ENCODE measurements around the gene TMEM208.

Gene TMEM208

GRCh38 chr16:67226804-67227566 lies at the start of gene TMEM208:
TMEM208 (plus strand) TSS chr16:67227130; CDS start chr16:67227219, 89 bp downstream.
- DNase-seq = peak; percentile 91 to 96

DNA sequence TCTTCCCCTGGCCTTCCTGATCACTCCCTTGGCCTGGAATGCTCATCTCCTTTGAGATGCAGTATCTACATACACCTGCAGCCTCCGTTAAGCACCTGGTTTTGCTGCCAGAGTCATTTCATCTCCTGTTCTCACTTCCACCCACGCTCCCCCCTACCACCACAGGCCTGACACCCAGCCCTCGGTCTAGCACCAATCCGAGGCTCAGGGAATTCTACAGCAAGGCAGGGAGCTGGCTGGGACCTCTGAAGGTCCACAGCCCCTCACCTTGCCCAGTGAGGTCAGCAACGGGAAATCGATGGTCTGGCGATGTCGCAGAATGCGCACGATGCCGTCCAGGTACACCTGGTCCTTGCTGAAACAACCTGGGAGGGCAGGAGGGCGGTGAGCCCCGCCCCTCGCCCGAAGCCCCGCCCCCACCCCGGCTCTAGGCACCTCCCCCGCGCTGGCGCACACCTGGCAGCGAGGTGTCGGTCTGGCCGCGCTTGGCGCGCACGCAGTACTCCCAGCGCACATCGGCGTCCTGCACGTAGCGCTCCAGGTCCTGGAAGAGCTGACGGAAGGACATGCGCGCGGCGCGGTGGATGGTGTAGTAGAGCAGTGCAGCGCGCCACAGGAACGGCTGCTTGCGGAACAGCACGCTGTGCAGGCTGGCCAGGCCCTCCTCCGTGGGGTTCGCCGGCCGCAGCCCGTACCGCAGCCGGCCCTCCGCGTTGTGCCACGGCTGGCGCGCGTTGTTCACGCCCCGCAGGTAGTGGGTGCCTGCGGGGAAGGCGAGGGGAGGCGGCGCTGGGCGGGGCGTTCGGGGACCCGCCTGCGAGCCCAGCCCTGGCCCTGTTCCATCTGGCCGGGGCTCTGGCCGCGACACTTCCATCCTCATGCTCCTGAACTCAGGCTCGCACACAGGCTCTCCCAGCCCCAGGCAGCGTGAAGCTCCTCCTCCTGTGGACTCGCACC lies 48.9 kb upstream of the TMEM208 start:
- peak; percentile 80 to 92 for DNase-seq

GRCh38 chr16:67179421-67180080 lies 47.4 kb upstream of the TMEM208 start:
- DNase-seq = peak in 1 of 2 experiments; percentile 5

GRCh38 chr16:67180166-67180565 lies 46.8 kb upstream of the TMEM208 start:
- DNase-seq = no peak

DNA sequence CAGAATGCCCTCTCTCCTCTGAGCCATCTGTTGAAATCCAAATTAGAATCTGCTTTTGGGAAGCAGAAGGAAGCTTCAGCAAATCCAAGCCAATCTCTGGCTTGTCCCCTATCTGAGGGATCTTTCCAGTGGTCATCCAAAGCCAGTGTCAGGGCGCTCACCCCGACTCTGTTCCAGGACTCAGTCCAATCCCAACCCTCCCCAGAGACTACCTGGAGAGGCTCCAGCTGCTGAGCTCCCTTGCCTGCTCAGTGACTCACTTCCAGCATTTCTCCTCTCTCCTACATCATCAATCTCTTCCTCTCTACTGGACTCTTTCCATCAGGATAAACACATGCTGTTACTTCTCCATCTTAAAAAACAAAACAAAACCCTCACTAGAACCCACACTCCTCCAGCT lies 45.6 kb upstream of the TMEM208 start:
- no peak for DNase-seq

- DNase-seq = no peak
These were observed 44.6 kb upstream of the TMEM208 start for GRCh38 chr16:67182288-67182687.

DNA sequence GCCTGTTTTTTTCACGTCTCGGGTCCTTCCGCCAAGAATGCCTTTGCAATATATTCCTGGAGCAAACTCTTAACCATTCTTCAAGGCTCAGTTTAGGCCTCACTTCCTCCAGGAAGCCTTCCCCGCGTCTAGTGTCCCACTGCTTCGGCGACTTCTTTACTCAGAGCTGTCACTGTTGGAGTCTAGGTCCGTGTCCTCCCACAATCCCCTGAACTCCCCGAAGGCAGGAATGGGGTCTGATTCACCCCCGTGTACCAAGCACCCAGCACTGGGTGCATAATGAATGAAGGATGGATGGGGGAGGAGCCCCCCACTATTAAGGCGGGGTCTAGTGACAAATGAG lies 43.7 kb upstream of the TMEM208 start:
- DNase-seq = no peak

DNA sequence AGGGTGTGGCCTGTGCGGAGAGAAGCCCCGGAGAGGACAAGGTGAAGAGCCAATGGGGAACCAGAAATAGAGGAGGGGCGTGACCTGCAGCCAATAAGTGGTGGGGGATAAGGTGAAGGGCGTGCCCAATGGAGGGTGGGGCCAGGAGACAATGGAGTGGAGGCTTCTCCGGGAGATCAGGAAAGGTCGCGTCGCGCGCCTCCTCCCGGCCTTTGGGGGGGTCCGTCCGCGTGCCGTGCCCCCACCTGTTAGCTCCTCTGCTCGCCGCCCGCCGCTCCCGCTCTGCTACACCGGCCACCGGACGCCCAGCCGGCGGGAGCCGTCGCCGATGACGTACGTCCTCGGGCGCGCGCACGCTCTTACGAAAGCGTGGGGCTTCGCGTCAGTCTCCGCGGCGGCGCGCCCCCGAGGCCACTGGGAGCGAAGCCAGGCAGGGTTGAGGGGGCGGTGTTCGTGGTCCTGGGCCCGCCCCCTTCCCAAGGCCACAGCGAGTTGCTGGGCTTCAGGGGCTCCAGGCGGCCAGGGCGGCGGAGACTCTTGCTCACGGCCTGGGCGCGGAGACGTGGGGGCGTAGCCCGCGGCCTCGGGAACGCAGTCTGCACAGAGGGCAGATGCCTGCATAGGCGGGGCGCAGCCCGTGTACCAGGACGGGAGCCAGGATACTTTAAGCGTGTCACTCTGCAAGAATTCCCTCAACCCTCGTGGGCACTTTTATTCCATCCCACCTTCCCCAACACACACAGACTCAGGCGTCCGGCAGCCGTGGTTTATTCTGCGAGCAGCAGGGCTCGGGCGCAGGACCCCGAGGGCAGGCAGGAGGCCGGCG lies 43.1 kb upstream of the TMEM208 start, which contains the start of gene MATCAP1:
MATCAP1 (minus strand) TSS at position 337 of the 826 bp plus-strand sequence. CDS start 3,353 bp downstream, outside the sequence.
- peak; percentile 92 to 96 for DNase-seq

DNA sequence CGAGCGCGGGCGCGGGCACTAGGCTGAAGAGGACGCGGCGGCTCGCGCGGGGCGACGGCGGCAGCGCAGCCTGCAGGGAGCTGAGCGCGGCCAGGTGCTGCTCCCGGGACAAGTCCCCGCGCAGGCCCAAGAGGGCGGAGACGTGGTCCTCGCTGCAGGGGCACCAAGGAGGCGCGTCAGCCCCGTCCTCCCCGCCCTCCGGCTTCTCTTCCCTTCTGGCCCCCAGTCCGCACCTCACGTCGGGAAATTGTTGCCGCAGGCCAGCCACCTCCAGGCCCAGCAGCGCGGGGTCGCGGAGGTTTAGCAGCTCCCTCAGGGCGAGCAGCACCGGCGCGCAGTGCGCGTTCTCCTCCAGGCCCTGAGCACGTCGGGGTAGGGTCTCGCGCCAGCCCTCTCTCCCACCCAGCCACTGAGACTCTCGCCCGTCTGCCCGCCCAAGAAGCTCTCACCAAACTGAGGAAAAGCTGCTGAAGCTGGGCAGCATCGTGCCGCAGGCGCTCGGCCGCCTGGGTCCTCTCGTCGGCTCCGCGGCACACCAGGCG lies 42.4 kb upstream of the TMEM208 start:
- DNase-seq = peak; percentile 63 to 78

DNA sequence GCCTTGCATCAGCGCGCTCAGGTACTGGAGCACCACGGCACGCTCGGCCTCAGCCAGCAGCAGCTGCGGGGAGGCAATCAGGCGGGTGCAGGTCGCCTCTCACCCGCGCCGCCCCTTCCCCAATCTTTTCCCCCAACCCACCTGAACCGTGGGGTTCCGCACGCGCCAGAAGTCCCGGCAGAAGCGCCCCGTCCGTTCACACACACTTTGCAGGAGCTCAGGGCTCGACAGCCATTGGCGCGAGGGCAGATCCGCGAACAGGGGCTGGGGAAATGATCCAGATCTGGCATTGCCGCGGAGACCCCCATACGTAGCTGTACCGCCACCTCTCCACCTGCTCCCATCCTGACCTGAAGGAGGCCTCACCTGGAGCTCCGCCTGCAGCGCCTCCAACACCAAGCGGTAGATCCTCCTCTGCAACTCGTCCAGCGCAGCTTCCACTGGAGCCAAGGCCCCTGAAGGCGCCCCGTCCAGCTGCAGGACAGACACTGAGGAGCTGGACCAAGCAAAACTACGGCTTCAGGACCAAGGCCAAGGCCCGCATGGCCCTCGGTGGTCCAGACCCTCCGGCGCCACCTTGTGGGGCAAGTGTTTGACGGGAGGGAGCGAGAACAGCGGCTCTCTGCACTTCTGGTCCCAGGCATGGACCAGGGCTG lies 41.8 kb upstream of the TMEM208 start:
- DNase-seq = peak; percentile 55 to 86

- DNase-seq = no peak
These were observed 41.2 kb upstream of the TMEM208 start for GRCh38 chr16:67185651-67186134.

GRCh38 chr16:67186550-67186950 lies 40.4 kb upstream of the TMEM208 start:
- DNase-seq = no peak

DNA sequence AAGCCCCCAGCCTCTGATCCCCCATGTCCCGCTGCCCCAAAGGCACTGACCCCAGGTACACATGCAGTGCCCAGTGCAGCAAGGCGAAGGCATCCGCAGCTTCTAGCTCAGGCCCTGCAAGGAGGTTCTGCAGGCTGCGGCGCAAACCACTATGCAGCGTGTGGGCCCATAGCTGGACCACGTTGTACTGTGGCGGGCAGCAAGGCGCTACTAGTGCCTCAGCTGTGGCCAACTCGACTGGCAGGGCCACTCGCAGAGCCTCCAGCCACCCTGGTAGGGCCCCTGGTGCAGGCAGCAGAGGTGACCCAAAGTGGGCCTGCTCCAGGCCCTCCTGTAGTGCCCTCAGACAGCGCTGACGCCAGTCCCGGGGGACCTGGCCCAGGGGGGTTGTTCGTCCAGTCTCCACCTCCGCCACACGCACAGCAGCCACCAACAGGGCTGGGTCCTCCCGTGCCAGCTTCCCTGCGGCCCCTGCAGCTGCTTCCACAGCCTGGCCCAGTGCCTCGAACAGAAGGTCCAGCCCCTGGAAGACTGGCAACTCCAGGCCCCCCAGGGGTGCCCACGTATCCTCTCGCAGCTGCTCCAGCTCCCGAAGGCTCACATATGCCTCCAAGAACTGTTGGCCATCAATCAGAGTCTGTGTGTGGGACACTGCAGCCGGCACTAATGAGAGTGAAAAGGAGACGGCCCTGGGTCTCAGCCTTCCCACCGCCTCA lies 39.6 kb upstream of the TMEM208 start:
- DNase-seq = no peak

- DNase-seq = no peak
These were observed 38.6 kb upstream of the TMEM208 start for GRCh38 chr16:67188323-67188722.

DNA sequence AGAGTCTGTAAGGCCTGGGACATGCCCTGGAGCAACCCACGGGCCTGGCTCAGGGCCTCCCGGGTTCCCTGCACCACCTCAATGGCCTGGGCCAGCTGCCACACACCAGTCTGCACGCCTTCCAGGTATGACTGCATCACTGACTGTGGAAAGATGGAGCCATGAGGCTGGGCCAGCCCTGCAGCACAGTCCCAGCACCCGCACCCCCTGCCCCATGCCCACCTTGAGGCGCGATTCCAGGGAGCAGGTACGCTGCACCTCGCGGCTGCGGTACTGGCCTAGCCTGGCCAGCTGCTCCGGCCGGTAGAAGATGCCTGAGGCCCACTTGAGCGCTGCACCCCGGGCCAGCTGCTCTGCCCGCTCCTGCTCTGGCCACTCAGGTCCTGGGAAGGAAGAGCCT lies 38.1 kb upstream of the TMEM208 start:
- no peak for DNase-seq

- DNase-seq = no peak
These were observed 36.9 kb upstream of the TMEM208 start, which contains the start of gene EXOC3L1 for GRCh38 chr16:67190041-67190440. EXOC3L1 (minus strand) TSS chr16:67190136; CDS start chr16:67189676, 460 bp downstream.

GRCh38 chr16:67190448-67191399 lies 36.2 kb upstream of the TMEM208 start:
- DNase-seq = no peak

- DNase-seq = no peak
These were observed 35.4 kb upstream of the TMEM208 start for GRCh38 chr16:67191411-67191994.

Data from NCI-H526 (cell line).